ENCODE measurements around the gene SORBS1.

DNA sequence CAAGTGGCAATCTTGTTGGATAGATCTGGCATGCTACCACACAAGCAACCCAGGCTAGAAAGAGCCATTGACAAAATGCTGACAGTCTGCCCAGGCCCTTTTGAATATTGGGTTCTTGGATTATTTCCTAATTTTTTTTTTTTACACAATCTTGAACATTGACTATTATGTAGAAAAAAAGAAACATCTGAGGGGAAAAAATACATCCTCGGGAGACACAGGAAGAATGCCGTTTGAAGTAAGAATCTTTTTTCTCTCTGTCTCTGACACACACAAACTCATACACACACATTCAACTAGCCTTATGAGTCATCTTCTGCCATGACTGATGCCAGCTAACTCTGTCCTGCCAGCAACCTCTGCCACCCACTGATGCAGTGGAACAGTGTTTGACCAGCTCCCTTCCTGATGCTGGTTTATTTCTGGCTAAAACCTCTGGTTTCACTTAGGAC lies 47.2 kb downstream of the SORBS1 start:
- TF ChIP-seq POLR2A (IDR thresholded peaks at IDR 0.05): no peak
- TF ChIP-seq, protein P1, sequence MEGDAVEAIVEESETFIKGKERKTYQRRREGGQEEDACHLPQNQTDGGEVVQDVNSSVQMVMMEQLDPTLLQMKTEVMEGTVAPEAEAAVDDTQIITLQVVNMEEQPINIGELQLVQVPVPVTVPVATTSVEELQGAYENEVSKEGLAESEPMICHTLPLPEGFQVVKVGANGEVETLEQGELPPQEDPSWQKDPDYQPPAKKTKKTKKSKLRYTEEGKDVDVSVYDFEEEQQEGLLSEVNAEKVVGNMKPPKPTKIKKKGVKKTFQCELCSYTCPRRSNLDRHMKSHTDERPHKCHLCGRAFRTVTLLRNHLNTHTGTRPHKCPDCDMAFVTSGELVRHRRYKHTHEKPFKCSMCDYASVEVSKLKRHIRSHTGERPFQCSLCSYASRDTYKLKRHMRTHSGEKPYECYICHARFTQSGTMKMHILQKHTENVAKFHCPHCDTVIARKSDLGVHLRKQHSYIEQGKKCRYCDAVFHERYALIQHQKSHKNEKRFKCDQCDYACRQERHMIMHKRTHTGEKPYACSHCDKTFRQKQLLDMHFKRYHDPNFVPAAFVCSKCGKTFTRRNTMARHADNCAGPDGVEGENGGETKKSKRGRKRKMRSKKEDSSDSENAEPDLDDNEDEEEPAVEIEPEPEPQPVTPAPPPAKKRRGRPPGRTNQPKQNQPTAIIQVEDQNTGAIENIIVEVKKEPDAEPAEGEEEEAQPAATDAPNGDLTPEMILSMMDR (IDR thresholded peaks at IDR 0.05): no peak

Measured in body of pancreas (tissue), 4 donors.